Measurements from ENCODE around the gene INSC. TPM values are rescaled to one million over a fixed set of nuclear protein-coding genes. Genes with fewer than 3 reads are reported as not detected.
A peak's percentile ranks its signal among the peaks of the same experiment; 100 is the strongest.

INSC gene
- total RNA-seq, 1 donor, result under 0.01 TPM

- no peak for DNase-seq (ENCODE audit: low read depth)
- no peak overlapping the region for H3K4me3 ChIP-seq (ENCODE audit: low read depth, low read length)
- no peak for TF ChIP-seq CTCF (IDR thresholded peaks at IDR 0.05; ENCODE audit: insufficient read depth, low read depth, low read length)
Observed at GRCh38 chr11:15215005-15215404, 100.3 kb downstream of the INSC start.

GRCh38 chr11:15216678-15217077, 102.0 kb downstream of the INSC start:
- H3K4me3 ChIP-seq (ENCODE audit: low read depth, low read length), result no peak overlapping the region
- peak; percentile 59 for TF ChIP-seq CTCF (IDR thresholded peaks at IDR 0.05; ENCODE audit: insufficient read depth, low read depth, low read length)
- DNase-seq (ENCODE audit: low read depth), result no peak

- no peak for TF ChIP-seq CTCF (IDR thresholded peaks at IDR 0.05; ENCODE audit: insufficient read depth, low read depth, low read length)
Observed at GRCh38 chr11:15217416-15217815, 102.7 kb downstream of the INSC start.

GRCh38 chr11:15222777-15223176, 108.1 kb downstream of the INSC start:
- no peak for TF ChIP-seq CTCF (IDR thresholded peaks at IDR 0.05; ENCODE audit: insufficient read depth, low read depth, low read length)
- no peak overlapping the region for H3K4me3 ChIP-seq (ENCODE audit: low read depth, low read length)
- DNase-seq (ENCODE audit: low read depth), result peak; percentile 6

More at GRCh38 chr11:15217416-15217815, 102.7 kb downstream of the INSC start:
- no peak overlapping the region for H3K4me3 ChIP-seq (ENCODE audit: low read depth, low read length)
- DNase-seq (ENCODE audit: low read depth), result no peak

GRCh38 chr11:15223318-15223717, 108.6 kb downstream of the INSC start:
- DNase-seq (ENCODE audit: low read depth), result peak; percentile 36
- TF ChIP-seq CTCF (IDR thresholded peaks at IDR 0.05; ENCODE audit: insufficient read depth, low read depth, low read length), result no peak
- H3K4me3 ChIP-seq (ENCODE audit: low read depth, low read length), result no peak overlapping the region

- TF ChIP-seq CTCF (IDR thresholded peaks at IDR 0.05; ENCODE audit: insufficient read depth, low read depth, low read length), result no peak
- DNase-seq (ENCODE audit: low read depth), result no peak
- H3K4me3 ChIP-seq (ENCODE audit: low read depth, low read length), result no peak overlapping the region
Observed at GRCh38 chr11:15224466-15224865, 109.7 kb downstream of the INSC start.

- TF ChIP-seq CTCF (IDR thresholded peaks at IDR 0.05; ENCODE audit: insufficient read depth, low read depth, low read length), result no peak
- no peak for DNase-seq (ENCODE audit: low read depth)
Observed at GRCh38 chr11:15227011-15227410, 112.3 kb downstream of the INSC start.

More at GRCh38 chr11:15227011-15227410, 112.3 kb downstream of the INSC start:
- no peak overlapping the region for H3K4me3 ChIP-seq (ENCODE audit: low read depth, low read length)

All from fibroblast of villous mesenchyme (primary cell).